ENCODE measurements around the gene JPH3.

Gene JPH3

DNA sequence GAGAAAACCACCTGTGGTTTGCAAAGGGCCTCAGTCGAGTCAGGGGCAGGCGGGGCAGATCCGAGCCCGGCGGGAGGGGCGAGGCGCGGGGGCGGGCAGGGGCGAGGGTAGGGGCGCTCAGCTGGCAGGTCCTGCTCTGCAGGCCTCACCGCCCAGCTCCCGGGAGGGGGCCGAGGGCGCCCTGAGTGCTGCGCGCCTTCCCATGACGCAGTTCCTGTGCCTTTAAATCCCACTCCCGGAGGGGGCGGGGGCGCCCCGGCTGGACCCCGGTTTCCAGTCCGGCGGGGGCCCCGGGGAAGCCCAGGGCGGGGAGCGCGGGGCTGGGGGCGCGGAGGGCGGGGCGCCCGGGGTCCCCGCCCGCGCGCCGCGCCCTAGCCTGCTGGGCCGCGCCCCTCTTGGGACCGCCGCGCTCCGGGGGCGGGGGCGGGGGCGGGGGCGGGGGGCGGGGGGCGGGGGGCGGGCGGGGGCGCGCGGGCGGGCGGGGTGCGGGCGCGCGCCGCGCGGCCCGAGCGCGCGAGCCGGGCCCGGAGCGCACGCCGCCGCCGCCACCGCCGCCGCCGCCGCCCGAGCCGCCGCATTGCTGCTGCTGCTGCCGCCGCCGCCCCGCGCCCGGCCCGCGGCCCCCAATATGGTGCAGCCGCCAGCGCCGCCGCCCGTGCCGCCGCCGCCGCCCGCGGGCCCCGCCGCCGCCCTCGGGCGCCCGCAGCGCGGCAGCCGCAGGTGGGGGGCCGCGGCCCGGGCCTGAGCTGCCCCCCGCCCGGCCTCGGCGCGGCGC lies at the start of gene JPH3:
Gene JPH3, plus strand, starts transcription at position 508 of the 775 bp plus-strand sequence. CDS start 639 bp downstream, outside the sequence.
- DNase-seq = peak; percentile 45

DNA sequence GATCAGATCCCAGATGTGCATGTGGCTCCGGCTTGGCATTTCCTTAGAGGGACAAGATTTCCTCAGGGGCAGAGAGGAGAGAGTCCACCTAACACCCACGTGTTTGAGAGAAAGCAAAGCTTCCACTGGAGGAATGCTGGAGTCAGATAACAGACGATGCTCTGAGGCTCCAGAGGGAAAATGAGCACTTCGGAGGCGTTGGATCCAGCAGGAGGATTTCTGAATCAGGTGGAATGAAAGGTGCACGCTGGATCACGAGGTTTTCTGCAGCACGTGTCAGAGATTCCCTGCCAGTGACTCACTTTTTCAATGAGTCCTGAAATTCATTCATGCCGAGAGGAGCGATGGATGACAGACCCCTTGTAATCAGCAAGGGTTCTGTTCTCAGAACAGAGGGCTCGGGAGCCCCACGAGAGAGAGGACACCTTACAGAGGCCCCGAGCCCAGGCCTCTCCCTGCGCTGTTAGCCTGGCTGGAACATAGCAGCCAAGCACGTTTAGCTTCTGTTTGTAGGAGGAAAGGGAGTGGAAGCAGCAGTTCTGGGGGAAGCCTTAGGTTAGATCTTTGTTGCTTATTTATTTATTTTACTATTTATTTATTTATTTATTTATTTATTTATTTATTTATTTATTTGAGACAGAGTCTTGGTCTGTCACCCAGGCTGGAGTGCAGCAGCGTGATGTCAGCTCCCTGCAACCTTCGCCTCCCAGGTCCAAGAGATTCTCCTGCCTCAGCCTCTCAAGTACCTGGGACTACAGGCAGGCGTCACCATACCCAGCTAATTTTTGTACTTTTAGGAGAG lies 49.3 kb upstream of the JPH3 start:
- DNase-seq = no peak

DNA sequence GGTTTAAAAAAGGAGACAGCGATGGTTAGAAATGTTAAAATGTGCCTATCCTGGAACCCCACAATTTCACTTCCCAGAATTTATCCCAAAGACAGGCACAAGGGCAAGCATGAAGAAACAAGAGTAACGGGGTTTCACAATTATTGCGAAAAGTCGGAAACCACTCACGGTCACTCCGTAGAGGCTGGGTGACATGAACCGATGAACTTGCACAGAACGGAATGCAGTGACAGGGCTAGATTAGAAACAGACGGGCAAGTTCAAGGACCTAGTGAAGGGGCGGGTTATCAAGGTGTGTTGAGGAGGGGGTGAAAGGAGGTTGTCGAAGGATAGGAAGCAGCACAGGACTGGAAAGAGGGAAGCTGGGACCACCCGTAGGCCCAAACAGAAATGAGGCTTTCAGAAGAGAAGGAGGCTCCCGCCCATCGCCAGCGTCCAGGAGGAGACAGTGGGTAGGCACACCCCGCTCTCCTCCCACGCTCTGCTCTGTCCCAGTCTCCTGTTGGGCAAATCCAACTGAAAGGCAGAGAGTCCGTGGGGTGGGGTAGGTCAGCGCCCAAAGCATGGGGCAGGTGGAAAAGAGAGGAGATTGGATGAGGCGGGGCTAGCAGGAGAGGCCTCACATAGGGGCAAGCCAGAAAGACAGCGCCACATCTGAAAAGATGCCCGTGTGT lies 47.4 kb upstream of the JPH3 start:
- DNase-seq = no peak

- DNase-seq = no peak
These were observed 46.7 kb upstream of the JPH3 start for GRCh38 chr16:87555647-87556046.

DNA sequence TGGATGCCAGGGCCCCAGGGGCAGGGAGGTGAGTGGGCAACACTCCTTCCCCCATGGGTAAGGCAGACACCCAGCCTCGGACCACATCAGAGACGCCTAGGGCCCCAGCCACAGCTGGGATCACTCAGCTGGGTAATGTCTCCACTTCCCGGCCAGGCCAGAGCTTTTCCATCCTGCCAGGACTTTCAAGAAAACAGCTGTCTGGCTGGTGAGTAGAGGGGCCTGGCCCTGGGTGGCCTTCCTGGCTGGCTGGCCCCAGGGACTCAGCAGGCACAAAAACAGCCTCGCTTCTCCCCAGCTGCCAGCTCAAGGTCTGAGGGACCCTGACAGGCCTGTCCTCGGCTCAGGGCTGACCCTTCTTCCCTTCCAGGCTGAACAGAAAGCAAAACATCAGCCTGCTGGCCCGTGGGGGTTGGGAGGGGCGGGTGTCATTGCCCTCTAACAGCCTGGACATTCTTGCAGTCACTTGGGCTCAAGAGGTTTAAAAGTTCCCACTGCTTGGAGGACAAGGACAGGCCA lies 45.3 kb upstream of the JPH3 start:
- DNase-seq = no peak

DNA sequence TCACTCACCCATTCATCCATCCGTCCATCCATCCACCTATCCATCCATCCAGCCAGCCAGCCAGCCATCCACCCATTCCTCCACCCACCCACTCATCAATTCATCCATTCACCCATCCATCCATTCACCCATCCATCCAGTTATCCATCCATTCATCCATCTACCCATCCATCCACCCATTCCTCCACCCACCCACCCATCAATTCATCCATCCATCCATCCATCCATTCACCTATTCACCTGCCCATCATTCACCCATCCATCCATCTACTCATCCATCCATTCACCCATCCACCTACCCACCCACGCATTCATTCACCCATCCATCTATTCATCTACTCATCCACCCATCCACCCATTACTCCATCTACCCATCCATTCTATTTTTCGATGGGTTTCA lies 43.6 kb upstream of the JPH3 start:
- no peak for DNase-seq

DNA sequence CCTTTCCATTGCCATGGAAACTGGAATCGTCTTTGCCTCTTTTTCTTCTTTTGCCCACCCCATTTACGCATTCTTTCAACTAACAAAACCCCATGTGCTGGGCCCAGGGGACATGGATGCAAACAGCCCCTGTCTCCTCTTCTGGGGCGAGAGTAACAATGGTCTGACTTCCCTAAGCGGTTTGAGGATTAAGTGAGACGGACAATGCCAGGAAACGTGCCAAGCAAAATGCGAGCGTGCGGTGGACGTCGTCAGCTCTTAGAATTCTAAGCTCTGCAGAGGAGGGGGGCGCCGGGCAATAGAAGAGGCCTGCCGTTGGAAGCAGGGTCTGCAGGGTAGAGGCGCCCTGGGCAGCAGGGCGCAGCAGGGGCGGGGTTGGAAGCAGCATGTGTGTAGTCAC lies 42.4 kb upstream of the JPH3 start:
- DNase-seq = no peak

GRCh38 chr16:87560428-87561199 lies 41.7 kb upstream of the JPH3 start:
- DNase-seq = peak; percentile 3

DNA sequence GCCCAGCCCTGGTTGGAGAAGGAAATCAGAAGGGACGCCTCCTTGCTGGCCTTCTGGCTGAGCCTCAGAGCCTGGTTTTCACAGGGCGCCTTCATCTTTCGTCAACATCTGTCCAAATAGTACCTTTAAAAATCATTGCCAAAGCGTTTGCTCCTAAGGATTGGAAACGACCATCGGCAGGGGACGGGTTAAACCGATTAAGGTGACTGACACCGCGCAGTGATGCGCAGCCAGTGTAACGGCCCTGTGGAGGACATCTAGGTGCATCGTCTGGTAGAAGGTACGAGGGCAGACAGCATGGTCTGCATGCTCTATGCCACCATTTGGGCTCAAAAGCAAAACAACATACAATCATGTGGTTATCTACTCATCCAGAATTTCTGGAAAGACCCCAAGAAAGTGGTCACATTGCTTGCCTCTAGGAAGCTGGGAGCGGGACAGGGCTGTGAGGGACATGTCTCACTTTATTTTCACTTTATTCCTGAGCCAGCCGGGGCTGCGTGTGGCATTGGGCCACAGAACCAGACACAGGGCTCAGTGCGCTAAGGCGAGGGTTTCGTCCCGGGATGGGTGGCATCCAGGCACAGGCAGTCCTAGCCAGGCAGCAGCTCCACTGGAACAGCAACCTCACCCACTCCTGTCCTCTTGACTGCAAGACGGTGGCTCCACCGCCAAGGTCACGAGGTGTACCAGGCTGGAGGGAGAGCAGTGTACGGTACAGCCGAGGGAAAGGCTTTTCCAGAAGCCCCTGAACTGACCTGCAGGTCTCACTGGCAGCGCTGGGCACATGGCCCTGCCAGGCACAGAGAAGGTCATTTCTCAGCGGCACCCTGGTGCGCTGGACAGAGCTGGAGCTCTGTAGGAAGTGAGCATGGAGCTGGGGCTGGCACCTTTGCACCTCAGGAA lies 40.9 kb upstream of the JPH3 start:
- no peak for DNase-seq

DNA sequence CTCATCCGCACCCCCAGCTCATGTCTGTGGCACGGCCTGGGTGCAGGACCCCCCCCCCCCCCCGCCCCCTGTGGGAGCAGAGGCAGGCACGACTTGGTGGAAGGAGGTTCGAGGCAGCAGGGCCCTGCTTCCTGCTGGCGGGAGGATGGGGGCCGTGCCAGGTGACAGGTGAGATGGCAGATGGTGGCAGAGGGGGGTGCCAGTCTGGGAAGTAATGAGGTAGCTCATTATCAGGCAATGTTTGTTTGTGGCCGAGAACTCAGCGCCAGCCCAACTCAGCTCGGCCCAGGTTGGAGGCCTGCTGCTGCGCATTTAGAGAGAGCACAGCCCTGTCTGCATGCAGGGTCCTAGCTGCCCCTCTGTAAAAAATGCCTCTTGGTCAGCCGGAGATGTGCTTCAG lies 40.1 kb upstream of the JPH3 start:
- DNase-seq = peak; percentile 33

DNA sequence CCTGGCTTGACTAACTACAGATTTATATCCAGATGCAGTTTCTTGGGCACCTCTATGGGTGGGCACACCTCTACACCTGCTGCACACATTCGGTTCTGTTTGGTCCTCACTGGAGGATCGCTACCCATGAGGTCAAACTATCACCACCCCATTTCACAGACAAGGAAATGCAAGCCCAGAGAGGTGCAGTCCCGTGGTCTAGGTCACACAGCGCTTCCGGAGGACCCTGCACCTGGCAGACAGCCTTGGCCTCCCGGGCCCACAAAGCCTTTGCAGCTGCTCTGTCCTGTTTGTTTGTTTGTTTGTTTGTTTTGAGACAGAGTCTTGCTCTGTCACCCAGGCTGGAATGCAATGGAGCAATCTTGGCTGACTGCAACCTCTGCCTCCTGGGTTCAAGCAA lies 39.3 kb upstream of the JPH3 start:
- no peak for DNase-seq

DNA sequence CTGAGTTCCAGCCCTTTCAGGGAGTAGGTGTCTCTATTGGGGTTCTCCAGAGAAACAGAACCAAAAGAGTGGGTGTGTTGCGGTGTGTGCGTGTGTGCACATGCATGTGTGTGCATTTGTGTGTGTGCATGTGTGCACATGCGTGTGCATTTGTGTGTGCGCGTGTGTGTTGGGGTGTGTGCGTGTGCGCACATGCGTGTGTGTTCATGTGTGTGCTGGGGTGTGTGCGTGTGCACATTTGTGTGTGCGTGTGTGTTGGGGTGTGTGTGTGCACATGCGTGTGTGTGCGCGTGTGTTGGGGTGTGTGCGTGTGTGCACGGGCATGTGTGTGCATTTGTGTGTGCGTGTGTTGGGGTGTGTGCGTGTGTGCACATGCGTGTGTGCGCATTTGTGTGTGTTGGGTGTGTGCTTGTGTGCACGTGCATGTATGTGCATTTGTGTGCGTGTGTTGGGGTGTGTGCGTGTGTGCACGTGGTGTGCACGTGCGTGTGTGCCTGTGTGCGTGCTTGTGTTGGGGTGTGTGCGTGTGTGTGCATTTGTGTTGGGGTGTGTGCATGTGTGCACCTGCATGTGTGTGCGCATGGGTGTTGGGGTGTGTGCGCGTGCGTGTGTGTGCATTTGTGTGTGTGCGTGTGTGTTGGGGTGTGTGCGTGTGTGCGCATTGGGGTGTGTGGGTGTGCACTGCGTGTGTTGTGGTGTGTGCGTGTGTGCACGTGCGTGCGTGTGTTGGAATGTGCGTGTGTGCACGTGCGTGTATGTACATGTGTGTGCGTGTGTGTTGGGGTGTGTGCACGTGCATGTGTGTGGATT lies 38.4 kb upstream of the JPH3 start:
- no peak for DNase-seq

DNA sequence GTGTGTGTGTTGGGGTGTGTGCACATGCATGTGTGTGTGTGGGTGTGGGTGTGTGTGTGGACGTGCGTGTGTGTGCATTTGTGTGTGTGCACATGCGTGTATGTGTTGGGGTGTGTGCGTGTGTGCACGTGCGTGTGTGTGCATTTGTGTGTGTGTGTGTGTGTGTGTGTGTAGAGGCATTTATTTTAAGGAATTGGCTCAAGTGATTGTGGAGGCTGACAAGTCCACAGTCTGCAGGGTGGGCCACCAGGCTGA lies 37.9 kb upstream of the JPH3 start:
- DNase-seq = no peak

DNA sequence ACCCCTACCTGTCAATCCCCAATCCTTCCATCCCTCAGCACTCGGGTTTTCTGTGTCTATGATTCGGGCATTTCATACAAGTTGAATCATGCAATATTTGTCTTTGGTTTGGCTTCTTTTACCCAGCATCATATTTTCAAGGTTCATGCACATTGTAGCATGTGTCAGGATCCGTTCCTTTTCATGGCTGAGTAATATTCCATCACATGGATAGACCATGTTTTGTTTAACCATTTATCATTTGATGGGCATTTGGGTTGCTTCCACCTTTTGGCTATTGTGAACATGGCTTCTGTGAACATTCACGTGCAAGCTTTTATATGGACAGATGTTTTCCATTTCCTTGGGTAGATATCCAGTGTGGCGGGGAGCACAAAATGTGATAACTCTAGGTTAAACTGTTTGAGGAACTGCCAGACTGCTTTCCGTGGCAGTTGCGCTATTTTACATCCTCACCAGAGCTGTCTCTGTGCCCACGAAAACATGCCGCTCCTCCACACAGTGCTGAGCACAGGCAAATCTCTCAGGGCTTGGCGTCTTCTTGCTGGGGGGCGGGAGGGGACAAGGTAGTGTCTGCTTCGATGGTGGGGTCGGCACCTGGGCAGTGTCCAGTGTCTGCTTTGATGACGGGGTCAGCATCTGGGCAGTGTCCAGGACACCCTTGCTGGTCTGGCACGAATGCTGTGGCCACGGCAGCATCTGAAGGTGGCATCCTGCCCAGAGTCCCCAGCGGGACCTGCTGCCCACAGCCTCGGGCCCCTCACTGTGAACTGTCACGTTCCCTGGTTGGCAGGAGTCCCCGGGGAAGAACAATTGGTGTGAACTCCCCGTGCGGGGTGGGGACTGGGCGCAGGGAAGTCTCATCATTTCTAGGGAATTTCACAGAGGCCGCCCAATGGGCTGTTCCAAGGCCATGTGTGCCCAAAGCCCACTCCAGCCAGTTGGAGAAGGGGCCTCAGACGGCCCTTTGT lies 32.4 kb upstream of the JPH3 start:
- DNase-seq = no peak

GRCh38 chr16:87570572-87570937 lies 31.8 kb upstream of the JPH3 start:
- no peak for DNase-seq

DNA sequence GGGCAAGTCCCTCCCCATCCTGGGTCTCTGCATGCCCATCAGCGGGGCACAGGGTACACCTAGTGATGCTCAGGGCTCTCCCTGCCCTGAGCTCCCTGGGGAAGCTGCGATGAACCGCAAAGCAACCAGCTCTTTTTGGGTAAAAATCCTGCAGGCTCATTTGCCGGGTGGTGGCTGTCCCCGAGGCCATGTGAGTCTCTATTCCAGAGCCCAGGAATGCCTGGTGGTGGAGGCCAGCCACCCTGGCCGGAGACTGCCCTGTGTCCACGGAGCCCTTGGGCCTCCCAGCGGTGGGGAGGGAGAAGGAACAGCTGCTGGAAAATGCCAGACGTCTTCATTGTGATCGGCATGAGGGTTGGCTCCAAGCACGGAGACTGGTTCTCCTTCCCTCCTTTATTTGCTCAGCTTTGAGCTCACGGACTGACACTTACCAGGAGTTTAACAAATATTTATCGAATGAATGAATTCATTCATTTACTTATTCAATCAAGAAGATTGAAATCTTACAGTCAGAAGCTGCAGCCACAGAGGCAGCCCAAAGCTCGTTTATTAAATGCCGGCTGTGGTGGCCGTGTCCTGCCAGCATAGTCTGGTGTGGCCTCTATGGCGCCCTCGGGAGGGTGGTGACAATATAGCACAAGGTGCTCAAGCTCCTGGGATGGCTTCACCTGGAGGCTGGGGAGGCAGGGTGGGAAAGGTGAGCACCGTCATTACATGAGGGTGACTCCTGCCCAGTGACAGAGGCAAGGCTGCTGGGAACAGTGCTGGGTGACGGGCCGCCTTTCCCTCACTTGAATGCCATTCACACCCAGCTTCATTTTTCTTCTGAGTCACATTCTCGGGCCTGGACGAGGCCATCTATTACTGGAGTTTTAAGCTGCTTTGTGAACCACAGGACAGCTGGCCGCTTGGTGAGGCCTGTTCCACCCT lies 31.1 kb upstream of the JPH3 start:
- DNase-seq = no peak

DNA sequence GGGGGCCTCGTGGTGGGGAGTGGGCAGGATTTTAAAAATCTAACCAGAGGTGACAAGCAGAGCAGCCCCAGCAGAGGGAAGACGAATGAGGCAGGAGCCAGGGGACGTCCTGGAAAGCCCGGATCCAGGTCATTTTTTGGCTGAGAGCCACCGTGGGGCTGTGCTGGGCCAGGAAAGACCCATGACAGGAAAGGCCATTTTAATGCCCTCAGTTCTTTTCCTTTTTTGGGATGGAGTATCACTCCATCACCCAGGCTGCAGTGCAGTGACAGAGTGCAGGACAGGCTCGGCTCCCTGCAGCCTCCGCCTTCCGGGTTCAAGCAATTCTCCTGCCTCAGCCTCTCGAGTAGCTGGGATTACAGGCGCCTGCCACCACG lies 30.5 kb upstream of the JPH3 start:
- DNase-seq = no peak

GRCh38 chr16:87572959-87573358 lies 29.3 kb upstream of the JPH3 start:
- no peak for DNase-seq

Data from NCI-H345 (cell line).